Endodermal cell (in vitro differentiated cells): ENCODE data around the gene ZNF44. TPM values are rescaled to one million over a fixed set of nuclear protein-coding genes. Genes with fewer than 3 reads are reported as not detected.

Source experiments
- DNase-seq: peaks from one replicate; pipeline ENCODE4 v3.0.0-alpha.2; 2017
- H3K27ac ChIP-seq: 2 replicates; pipeline ENCODE4 v1.5.1; 2013; ENCODE audit warnings: mild to moderate bottlenecking, low read depth, low read length, moderate library complexity
- H3K27me3 ChIP-seq: 2 replicates; pipeline ENCODE4 v1.6.1; 2013; ENCODE audit warnings: mild to moderate bottlenecking, low read length, moderate library complexity; ENCODE audit not compliant: insufficient read depth, control insufficient read depth, poor library complexity, severe bottlenecking
- H3K36me3 ChIP-seq: 2 replicates; pipeline ENCODE4 v1.7.0; 2013; ENCODE audit warnings: mild to moderate bottlenecking, low read length, moderate library complexity; ENCODE audit not compliant: control insufficient read depth, insufficient read depth
- H3K4me1 ChIP-seq: one replicate; pipeline ENCODE4 v1.7.0; 2013; ENCODE audit warnings: low read length; ENCODE audit not compliant: control insufficient read depth, insufficient read depth
- H3K4me3 ChIP-seq: 2 replicates; pipeline ENCODE4 v1.5.1; 2013; ENCODE audit warnings: mild to moderate bottlenecking, low read length, moderate library complexity
- H3K9ac ChIP-seq: 2 replicates; pipeline ENCODE4 v1.6.1; 2013; ENCODE audit warnings: mild to moderate bottlenecking, low read length, moderate library complexity; ENCODE audit not compliant: poor library complexity, severe bottlenecking; ENCODE audit errors: extremely low read depth
- H3K9me3 ChIP-seq: 2 replicates; pipeline ENCODE4 v1.6.1; 2013; ENCODE audit warnings: mild to moderate bottlenecking, low read length, moderate library complexity; ENCODE audit not compliant: control insufficient read depth
- H3K27ac Mint-ChIP-seq: 2 replicates; pipeline ENCODE4 v1.8.0; 2020; ENCODE audit warnings: mixed read lengths
- H3K27me3 Mint-ChIP-seq: 2 replicates; pipeline ENCODE4 v1.8.0; 2021; ENCODE audit warnings: mild to moderate bottlenecking, mixed read lengths; ENCODE audit not compliant: insufficient read depth
- H3K36me3 Mint-ChIP-seq: 2 replicates; pipeline ENCODE4 v1.8.0; 2020; ENCODE audit warnings: low read depth, mixed read lengths
- H3K4me1 Mint-ChIP-seq: 2 replicates; pipeline ENCODE4 v1.8.0; 2020; ENCODE audit warnings: mixed read lengths
- H3K4me3 Mint-ChIP-seq: 2 replicates; pipeline ENCODE4 v1.8.0; 2020; ENCODE audit warnings: mild to moderate bottlenecking, moderate library complexity, mixed read lengths
- H3K9me3 Mint-ChIP-seq: 2 replicates; pipeline ENCODE4 v1.8.0; 2020; ENCODE audit warnings: mild to moderate bottlenecking, mixed read lengths
- WGBS, 2 experiments: methylation state at CpG; one replicate each; pipeline versions ENCODE4 v1.1.5 to v1.1.7; 2013; ENCODE audit warnings: missing lambda C conversion rate in 2 of 2, mixed read lengths in 1 of 2; ENCODE audit not compliant: insufficient coverage in 1 of 2, insufficient read length in 1 of 2; 5-methylcytosine and 5-hydroxymethylcytosine counted together
- total RNA-seq, 2 donors: library from RNA; stranded (reverse); fragmentation: NEBNext Ultra II Directional in 1 of 2; extraction: Animal tissue kit (Norgen Biotek cat#: 25700) in 1 of 2; gene quantifications; 2 replicates in 1 of 2; 3 replicates in 1 of 2; pipeline ENCODE4 v1.2.1, GENCODE V29; 2021
- TF ChIP-seq, protein P1 (sequence below): fragments of 200-600 bp; sonication (generic); conservative IDR thresholded peaks from 2 replicates; pipeline ENCODE4 v1.5.0; 2021; ENCODE audit warnings: antibody characterized with exemption, mild to moderate bottlenecking

The ZNF44 gene
- total RNA-seq, 2 donors from 2014 or later = 9.5 TPM

DNA sequence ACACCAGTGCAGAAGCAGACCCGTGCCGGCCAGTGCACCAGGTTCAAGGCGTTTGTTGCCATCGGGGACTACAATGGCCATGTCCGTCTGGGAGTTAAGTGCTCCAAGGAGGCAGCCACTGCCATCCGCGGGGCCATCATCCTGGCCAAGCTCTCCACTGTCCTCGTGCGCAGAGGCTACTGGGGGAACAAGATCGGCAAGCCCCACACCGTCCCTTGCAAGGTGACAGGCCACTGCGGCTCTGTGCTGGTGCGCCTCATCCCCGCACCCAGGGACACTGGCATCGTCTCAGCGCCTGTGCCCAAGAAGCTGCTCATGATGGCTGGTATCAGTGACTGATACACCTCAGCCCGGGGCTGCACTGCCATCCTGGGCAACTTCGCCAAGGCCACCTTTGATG is 10.1 kb downstream of the ZNF44 start:
- TF ChIP-seq, protein P1, sequence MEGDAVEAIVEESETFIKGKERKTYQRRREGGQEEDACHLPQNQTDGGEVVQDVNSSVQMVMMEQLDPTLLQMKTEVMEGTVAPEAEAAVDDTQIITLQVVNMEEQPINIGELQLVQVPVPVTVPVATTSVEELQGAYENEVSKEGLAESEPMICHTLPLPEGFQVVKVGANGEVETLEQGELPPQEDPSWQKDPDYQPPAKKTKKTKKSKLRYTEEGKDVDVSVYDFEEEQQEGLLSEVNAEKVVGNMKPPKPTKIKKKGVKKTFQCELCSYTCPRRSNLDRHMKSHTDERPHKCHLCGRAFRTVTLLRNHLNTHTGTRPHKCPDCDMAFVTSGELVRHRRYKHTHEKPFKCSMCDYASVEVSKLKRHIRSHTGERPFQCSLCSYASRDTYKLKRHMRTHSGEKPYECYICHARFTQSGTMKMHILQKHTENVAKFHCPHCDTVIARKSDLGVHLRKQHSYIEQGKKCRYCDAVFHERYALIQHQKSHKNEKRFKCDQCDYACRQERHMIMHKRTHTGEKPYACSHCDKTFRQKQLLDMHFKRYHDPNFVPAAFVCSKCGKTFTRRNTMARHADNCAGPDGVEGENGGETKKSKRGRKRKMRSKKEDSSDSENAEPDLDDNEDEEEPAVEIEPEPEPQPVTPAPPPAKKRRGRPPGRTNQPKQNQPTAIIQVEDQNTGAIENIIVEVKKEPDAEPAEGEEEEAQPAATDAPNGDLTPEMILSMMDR = no peak
- Mint-ChIP-seq H3K36me3 (peaks cover 77% of the 10 kb centered on the region), H3K4me1 (no peaks in the 10 kb centered on the region), H3K27me3 (no peaks in the 10 kb centered on the region), H3K4me3 (no peak overlapping the region), H3K27ac (no peak overlapping the region), H3K9me3 (peaks cover 65% of the 10 kb centered on the region)
- H3K4me3 ChIP-seq = no peak overlapping the region
- WGBS, 2 experiments = 93 to 99% methylated on average over 10 to 18 of the region's 18 CpGs
- H3K9ac ChIP-seq = no peak overlapping the region
- peaks cover 59% of the 10 kb centered on the region for H3K9me3 ChIP-seq
- no peak overlapping the region for H3K27ac ChIP-seq
- peaks cover 38% of the 10 kb centered on the region for H3K36me3 ChIP-seq
- no peaks in the 10 kb centered on the region for H3K27me3 ChIP-seq
- no peaks in the 10 kb centered on the region for H3K4me1 ChIP-seq
- no peak for DNase-seq

DNA sequence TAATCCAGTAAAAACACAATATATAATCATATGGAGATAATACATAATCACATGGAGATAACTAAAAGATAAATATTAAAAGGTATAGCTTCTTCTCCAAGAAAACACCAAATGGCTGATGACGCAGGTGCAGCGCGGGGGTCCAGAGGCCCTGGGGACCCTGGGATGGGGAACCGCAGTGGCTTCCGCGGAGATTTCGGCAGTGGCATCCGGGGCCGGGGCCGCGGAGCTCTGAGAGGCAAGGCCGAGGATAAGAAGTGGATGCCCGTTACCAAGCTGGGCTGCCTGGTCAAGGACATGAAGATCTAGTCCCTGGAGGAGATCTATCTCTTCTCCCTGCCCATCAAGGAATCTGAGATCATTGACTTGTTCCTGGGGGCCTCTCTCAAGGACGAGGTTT is 10.5 kb downstream of the ZNF44 start:
- no peak overlapping the region for H3K4me3 ChIP-seq
- DNase-seq = no peak
- Mint-ChIP-seq H3K27me3 (no peaks in the 10 kb centered on the region), H3K36me3 (peaks cover 77% of the 10 kb centered on the region), H3K4me1 (no peaks in the 10 kb centered on the region), H3K27ac (no peak overlapping the region), H3K9me3 (peaks cover 69% of the 10 kb centered on the region), H3K4me3 (no peak overlapping the region)
- H3K9ac ChIP-seq = no peak overlapping the region
- no peak overlapping the region for H3K27ac ChIP-seq
- peaks cover 39% of the 10 kb centered on the region for H3K36me3 ChIP-seq
- H3K4me1 ChIP-seq = no peaks in the 10 kb centered on the region
- peaks cover 63% of the 10 kb centered on the region for H3K9me3 ChIP-seq
- 94 to 96% methylated on average over 11 to 14 of the region's 14 CpGs for WGBS, 2 experiments
- no peaks in the 10 kb centered on the region for H3K27me3 ChIP-seq
- TF ChIP-seq, protein P1 = no peak

- Mint-ChIP-seq H3K4me3 (no peak overlapping the region), H3K36me3 (peaks cover 81% of the 10 kb centered on the region), H3K27ac (no peak overlapping the region), H3K9me3 (peaks cover 94% of the 10 kb centered on the region), H3K27me3 (no peaks in the 10 kb centered on the region), H3K4me1 (no peaks in the 10 kb centered on the region)
- Histone ChIP-seq H3K27ac (no peak overlapping the region), H3K4me3 (peak overlapping the region; percentile 56), H3K36me3 (peaks cover 71% of the 10 kb centered on the region), H3K9me3 (peaks cover 94% of the 10 kb centered on the region), H3K4me1 (no peaks in the 10 kb centered on the region), H3K27me3 (no peaks in the 10 kb centered on the region), H3K9ac (no peak overlapping the region)
- DNase-seq = no peak
- WGBS, 2 experiments = 89 to 100% methylated on average over 2 of the region's 2 CpGs
- TF ChIP-seq, protein P1 = no peak
These were observed 16.0 kb downstream of the ZNF44 start for GRCh38 chr19:12278713-12279112.
